Activated CD8-positive, alpha-beta memory T cell treated with anti-CD3 and anti-CD28 coated beads for 1 hour (primary cell): ENCODE data around the gene VMP1.
A peak's percentile ranks its signal among the peaks of the same experiment; 100 is the strongest.
"Not testable (repeated sequence)": the region's sequence is repeated elsewhere in the genome, so short reads cannot be mapped to it uniquely, and the experiment has no call there.

Experiments used
- DNase-seq, 2 donors: peaks; one replicate each; pipeline ENCODE4 v3.0.0-alpha.2; 2020; ENCODE audit warnings: low read depth in 1 of 2; ENCODE audit errors: extremely low read depth in 1 of 2

The VMP1 gene

GRCh38 chr17:59804901-59805465 lies 97.5 kb downstream of the VMP1 start:
- no peak for DNase-seq

GRCh38 chr17:59806322-59806721 lies 98.9 kb downstream of the VMP1 start:
- not testable (repeated sequence) for DNase-seq

- DNase-seq = no peak
These were observed 100.5 kb downstream of the VMP1 start for GRCh38 chr17:59807892-59808509.

GRCh38 chr17:59810894-59811153 lies 103.4 kb downstream of the VMP1 start:
- no peak for DNase-seq

- no peak for DNase-seq
These were observed 103.8 kb downstream of the VMP1 start for GRCh38 chr17:59811209-59811608.

- DNase-seq = no peak
These were observed 104.7 kb downstream of the VMP1 start for GRCh38 chr17:59812139-59812538.

GRCh38 chr17:59814276-59814675 lies 106.8 kb downstream of the VMP1 start:
- no peak for DNase-seq

- no peak for DNase-seq
These were observed 107.2 kb downstream of the VMP1 start for GRCh38 chr17:59814685-59815084.

- no peak for DNase-seq
These were observed 108.5 kb downstream of the VMP1 start for GRCh38 chr17:59815965-59816364.

GRCh38 chr17:59825533-59826322 lies 118.3 kb downstream of the VMP1 start:
- no peak for DNase-seq

- no peak for DNase-seq
These were observed 119.4 kb downstream of the VMP1 start for GRCh38 chr17:59826706-59827453.

- DNase-seq = no peak
These were observed 120.4 kb downstream of the VMP1 start for GRCh38 chr17:59827721-59828477.

- no peak for DNase-seq
These were observed 121.0 kb downstream of the VMP1 start for GRCh38 chr17:59828478-59828760.

GRCh38 chr17:59828819-59829216 lies 121.4 kb downstream of the VMP1 start:
- not testable (repeated sequence) for DNase-seq

GRCh38 chr17:59829217-59830006 lies 122.0 kb downstream of the VMP1 start:
- no peak for DNase-seq

- DNase-seq = no peak
These were observed 122.7 kb downstream of the VMP1 start for GRCh38 chr17:59830007-59830630.

GRCh38 chr17:59830846-59831486 lies 123.5 kb downstream of the VMP1 start:
- DNase-seq = no peak

GRCh38 chr17:59832883-59833379 lies 125.5 kb downstream of the VMP1 start:
- DNase-seq = no peak

GRCh38 chr17:59837308-59838051 lies 130.0 kb downstream of the VMP1 start:
- DNase-seq = peak; percentile 30 to 37
